Testis (tissue), 2 donors: ENCODE results near the gene TMEM263.

Experiments
- POLR2A ChIP-seq: fragments of 450-650 bp; IDR thresholded peaks from one replicate; pipeline ENCODE4 v1.6.1; 2017; ENCODE audit warnings: antibody characterized with exemption, mild to moderate bottlenecking, moderate library complexity
- TF ChIP-seq, protein P1 (sequence below), 3 experiments: fragments of 450-650 bp in 2 of 3; fragments of 200-600 bp in 1 of 3; sonication (generic) in 1 of 3; IDR thresholded peaks; one replicate each; pipeline ENCODE4 v1.5.1; 2016 to 2019; ENCODE audit warnings: antibody characterized with exemption in 3 of 3, mild to moderate bottlenecking in 2 of 3, moderate library complexity in 1 of 3

- TF ChIP-seq, protein P1, sequence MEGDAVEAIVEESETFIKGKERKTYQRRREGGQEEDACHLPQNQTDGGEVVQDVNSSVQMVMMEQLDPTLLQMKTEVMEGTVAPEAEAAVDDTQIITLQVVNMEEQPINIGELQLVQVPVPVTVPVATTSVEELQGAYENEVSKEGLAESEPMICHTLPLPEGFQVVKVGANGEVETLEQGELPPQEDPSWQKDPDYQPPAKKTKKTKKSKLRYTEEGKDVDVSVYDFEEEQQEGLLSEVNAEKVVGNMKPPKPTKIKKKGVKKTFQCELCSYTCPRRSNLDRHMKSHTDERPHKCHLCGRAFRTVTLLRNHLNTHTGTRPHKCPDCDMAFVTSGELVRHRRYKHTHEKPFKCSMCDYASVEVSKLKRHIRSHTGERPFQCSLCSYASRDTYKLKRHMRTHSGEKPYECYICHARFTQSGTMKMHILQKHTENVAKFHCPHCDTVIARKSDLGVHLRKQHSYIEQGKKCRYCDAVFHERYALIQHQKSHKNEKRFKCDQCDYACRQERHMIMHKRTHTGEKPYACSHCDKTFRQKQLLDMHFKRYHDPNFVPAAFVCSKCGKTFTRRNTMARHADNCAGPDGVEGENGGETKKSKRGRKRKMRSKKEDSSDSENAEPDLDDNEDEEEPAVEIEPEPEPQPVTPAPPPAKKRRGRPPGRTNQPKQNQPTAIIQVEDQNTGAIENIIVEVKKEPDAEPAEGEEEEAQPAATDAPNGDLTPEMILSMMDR (IDR thresholded peaks at IDR 0.05): no peak
- TF ChIP-seq POLR2A: no peak
These were observed 20.4 kb downstream of the TMEM263 start for GRCh38 chr12:106975993-106976658.
